DOHH2 (cell line): Measurements from ENCODE around the gene PGS1.

Experiments
- CTCF ChIP-seq: fragments of 200-600 bp; sonication (generic); IDR thresholded peaks from one replicate; pipeline ENCODE4 v1.5.1; 2014; ENCODE audit warnings: antibody characterized with exemption, mild to moderate bottlenecking, low read depth, low read length; ENCODE audit not compliant: poor library complexity, severe bottlenecking
- EZH2phosphoT487 ChIP-seq: fragments of 200-600 bp; sonication (generic); IDR thresholded peaks from 2 replicates; pipeline ENCODE4 v1.6.1; 2017; ENCODE audit warnings: borderline replicate concordance, mild to moderate bottlenecking, antibody characterized with exemption, low read length, moderate library complexity, mixed read lengths

GRCh38 chr17:78433780-78434335 lies 55.4 kb downstream of the PGS1 start:
- no peak for TF ChIP-seq CTCF
- no peak for TF ChIP-seq EZH2phosphoT487
